ENCODE data around the gene RPS18. TPM values are rescaled to one million over a fixed set of nuclear protein-coding genes. Genes with fewer than 3 reads are reported as not detected.
A peak's percentile ranks its signal among the peaks of the same experiment; 100 is the strongest.
"Not testable (repeated sequence)": the region's sequence is repeated elsewhere in the genome, so short reads cannot be mapped to it uniquely, and the experiment has no call there.

The RPS18 gene
- polyA plus RNA-seq, 2 of the 4 experiments (the other 2 are of a cell fraction): 3,426 to 3,611 TPM

DNA sequence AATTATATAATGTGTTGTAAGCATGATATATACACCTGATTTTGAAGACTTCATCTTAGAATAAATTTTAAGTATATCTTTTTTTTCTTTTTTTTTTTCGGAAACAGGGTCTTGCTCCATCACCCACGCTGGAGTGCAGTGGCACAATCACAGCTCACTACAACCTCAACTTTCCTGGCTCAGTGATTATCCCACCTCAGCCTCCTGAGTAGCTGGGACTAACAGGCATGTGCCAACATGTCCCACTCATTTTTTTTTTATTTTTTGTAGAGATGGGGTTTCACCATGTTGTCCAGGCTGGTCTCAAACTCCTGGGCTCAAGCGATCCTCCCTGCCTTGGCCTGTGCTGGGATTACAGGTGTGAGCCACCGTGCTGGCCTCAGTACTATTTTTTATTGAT, 17.3 kb upstream of the RPS18 start:
- CTCF ChIA-PET: no interaction called here
- Histone ChIP-seq H3K4me1 (peaks cover 11% of the 10 kb centered on the region), H3K4me2 (no peak overlapping the region), H3K4me3 (no peak overlapping the region), H3K9me3 (no peaks in the 10 kb centered on the region), H3K27ac (0 out of 6 replicates have a peak overlapping the region, but pooled peaks have one; percentile 16 to 20)
- ATAC-seq: no peak
- no peak for TF ChIP-seq GATA3 (IDR thresholded peaks at IDR 0.05; ENCODE audit: borderline replicate concordance)
- TF ChIP-seq POLR2AphosphoS2 (conservative IDR thresholded peaks at IDR 0.05; ENCODE audit: low read length): no peak
- TF ChIP-seq SMC3 (IDR thresholded peaks at IDR 0.05): no peak
- no peak for TF ChIP-seq HOXA7 (CRISPR knock-in tag; IDR thresholded peaks at IDR 0.05)
- TF ChIP-seq, protein P1, sequence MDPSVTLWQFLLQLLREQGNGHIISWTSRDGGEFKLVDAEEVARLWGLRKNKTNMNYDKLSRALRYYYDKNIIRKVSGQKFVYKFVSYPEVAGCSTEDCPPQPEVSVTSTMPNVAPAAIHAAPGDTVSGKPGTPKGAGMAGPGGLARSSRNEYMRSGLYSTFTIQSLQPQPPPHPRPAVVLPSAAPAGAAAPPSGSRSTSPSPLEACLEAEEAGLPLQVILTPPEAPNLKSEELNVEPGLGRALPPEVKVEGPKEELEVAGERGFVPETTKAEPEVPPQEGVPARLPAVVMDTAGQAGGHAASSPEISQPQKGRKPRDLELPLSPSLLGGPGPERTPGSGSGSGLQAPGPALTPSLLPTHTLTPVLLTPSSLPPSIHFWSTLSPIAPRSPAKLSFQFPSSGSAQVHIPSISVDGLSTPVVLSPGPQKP (IDR thresholded peaks at IDR 0.05; ENCODE audit: low read depth, low read length): no peak
- TF ChIP-seq ZSCAN20 (CRISPR knock-in tag; IDR thresholded peaks at IDR 0.05): no peak
- TF ChIP-seq, protein P2, sequence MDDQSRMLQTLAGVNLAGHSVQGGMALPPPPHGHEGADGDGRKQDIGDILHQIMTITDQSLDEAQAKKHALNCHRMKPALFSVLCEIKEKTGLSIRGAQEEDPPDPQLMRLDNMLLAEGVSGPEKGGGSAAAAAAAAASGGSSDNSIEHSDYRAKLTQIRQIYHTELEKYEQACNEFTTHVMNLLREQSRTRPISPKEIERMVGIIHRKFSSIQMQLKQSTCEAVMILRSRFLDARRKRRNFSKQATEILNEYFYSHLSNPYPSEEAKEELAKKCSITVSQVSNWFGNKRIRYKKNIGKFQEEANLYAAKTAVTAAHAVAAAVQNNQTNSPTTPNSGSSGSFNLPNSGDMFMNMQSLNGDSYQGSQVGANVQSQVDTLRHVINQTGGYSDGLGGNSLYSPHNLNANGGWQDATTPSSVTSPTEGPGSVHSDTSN (IDR thresholded peaks at IDR 0.05): no peak
- TF ChIP-seq CEBPB (IDR thresholded peaks at IDR 0.05): no peak
- TF ChIP-seq JUNB (IDR thresholded peaks at IDR 0.05): no peak
- TF ChIP-seq RARB (CRISPR knock-in tag; IDR thresholded peaks at IDR 0.05): no peak
- TF ChIP-seq FOSL2 (IDR thresholded peaks at IDR 0.05): no peak
- TF ChIP-seq FOSL2 (CRISPR knock-in tag; IDR thresholded peaks at IDR 0.05): no peak
- no peak for TF ChIP-seq MAFK (IDR thresholded peaks at IDR 0.05; ENCODE audit: partially characterized antibody)
- TF ChIP-seq ATOH8 (CRISPR knock-in tag; IDR thresholded peaks at IDR 0.05; ENCODE audit: low read depth): no peak
- no peak for TF ChIP-seq E2F6 (IDR thresholded peaks at IDR 0.05; ENCODE audit: borderline replicate concordance, low read depth)
- TF ChIP-seq FOSB (CRISPR knock-in tag; IDR thresholded peaks at IDR 0.05): no peak
- no peak for FAIRE-seq
- POLR2A ChIA-PET: no interaction called here
- DNase-seq (ENCODE audit: low read depth in 1 of 2, low spot score in 1 of 2): no peak
- 93% methylated on average over 4 of the region's 4 CpGs for WGBS (ENCODE audit: missing lambda C conversion rate)

DNA sequence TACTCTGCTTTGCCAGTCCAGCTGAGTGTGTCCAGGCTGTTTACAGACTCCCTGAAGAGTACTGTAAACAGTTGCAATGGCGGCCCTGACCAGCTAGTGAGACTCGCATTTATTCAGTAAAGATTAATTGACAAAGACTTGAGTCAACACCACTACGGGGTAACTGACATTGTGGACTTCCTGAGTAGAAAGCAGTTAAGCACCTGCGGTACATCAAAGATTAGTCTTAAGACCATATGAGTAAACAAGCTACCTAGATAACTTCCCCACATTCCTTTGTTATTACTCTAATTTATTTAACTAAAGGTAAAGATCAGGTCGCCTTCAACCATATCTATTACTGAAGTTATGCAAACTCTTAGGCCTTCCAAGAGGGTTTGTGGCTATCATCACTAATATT, 12.8 kb upstream of the RPS18 start:
- 64% methylated on average over 5 of the region's 5 CpGs for WGBS (ENCODE audit: missing lambda C conversion rate)
- ChIA-PET CTCF (interaction anchor here (1.1 to 3.4 kb wide), 2 partner anchors 8 to 11 kb away, joined by 4 to 11 read pairs; no protein-coding TSS in a partner anchor), POLR2A (no interaction called here)
- no peak for TF ChIP-seq RAD21 (conservative IDR thresholded peaks at IDR 0.05 in 1 of 2, IDR thresholded peaks at IDR 0.05 in 1 of 2)
- no peak for TF ChIP-seq USF2 (IDR thresholded peaks at IDR 0.05)
- no peak for TF ChIP-seq CBX2 (IDR thresholded peaks at IDR 0.05; ENCODE audit: borderline replicate concordance, low read depth)
- no peak for TF ChIP-seq EHMT2 (IDR thresholded peaks at IDR 0.05; ENCODE audit: low read depth)
- TF ChIP-seq CTCF (IDR thresholded peaks at IDR 0.05): no peak
- TF ChIP-seq BHLHE40 (IDR thresholded peaks at IDR 0.05; ENCODE audit: low read depth, low read length): no peak
- TF ChIP-seq, protein P3, sequence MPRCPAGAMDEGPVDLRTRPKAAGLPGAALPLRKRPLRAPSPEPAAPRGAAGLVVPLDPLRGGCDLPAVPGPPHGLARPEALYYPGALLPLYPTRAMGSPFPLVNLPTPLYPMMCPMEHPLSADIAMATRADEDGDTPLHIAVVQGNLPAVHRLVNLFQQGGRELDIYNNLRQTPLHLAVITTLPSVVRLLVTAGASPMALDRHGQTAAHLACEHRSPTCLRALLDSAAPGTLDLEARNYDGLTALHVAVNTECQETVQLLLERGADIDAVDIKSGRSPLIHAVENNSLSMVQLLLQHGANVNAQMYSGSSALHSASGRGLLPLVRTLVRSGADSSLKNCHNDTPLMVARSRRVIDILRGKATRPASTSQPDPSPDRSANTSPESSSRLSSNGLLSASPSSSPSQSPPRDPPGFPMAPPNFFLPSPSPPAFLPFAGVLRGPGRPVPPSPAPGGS (IDR thresholded peaks at IDR 0.05): no peak
- no peak for TF ChIP-seq HOXB5 (CRISPR knock-in tag; IDR thresholded peaks at IDR 0.05)
- TF ChIP-seq PHF8 (IDR thresholded peaks at IDR 0.05; ENCODE audit: borderline replicate concordance, low read depth): no peak
- TF ChIP-seq, protein P4, sequence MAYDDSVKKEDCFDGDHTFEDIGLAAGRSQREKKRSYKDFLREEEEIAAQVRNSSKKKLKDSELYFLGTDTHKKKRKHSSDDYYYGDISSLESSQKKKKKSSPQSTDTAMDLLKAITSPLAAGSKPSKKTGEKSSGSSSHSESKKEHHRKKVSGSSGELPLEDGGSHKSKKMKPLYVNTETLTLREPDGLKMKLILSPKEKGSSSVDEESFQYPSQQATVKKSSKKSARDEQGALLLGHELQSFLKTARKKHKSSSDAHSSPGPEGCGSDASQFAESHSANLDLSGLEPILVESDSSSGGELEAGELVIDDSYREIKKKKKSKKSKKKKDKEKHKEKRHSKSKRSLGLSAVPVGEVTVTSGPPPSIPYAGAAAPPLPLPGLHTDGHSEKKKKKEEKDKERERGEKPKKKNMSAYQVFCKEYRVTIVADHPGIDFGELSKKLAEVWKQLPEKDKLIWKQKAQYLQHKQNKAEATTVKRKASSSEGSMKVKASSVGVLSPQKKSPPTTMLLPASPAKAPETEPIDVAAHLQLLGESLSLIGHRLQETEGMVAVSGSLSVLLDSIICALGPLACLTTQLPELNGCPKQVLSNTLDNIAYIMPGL (CRISPR knock-in tag; IDR thresholded peaks at IDR 0.05; ENCODE audit: borderline replicate concordance): no peak
- Histone ChIP-seq H3K9me3 (no peaks in the 10 kb centered on the region), H3K4me3 (no peak overlapping the region), H3K27ac (no peak overlapping the region), H3K4me2 (no peak overlapping the region), H3K4me1 (peaks cover 4% of the 10 kb centered on the region; the same call in 1 of the 3 replicates)
- no peak for DNase-seq (ENCODE audit: low read depth in 1 of 2, low spot score in 1 of 2)
- no peak for FAIRE-seq
- ATAC-seq: no peak

DNA sequence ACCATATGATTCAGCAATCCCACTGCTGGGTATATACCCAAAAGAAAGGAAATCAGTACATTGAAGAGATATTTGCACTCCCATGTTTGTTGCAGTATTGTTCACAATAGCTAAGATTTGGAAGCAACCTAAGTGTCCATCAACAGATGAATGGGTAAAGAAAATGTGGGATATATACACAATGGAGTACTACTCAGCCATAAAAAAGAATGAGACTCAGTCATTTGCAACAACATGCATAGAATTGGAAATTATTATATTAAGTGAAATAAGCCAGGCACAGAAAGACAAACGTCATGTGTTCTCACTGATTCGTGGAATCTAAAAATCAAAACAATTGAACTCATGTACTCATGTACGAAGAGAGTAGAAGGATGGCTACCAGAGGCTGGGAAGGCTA, 9.4 kb upstream of the RPS18 start:
- FAIRE-seq; ATAC-seq; H3K27ac ChIP-seq; H3K4me2 ChIP-seq; H3K9me3 ChIP-seq; DNase-seq (ENCODE audit: low read depth in 1 of 2, low spot score in 1 of 2); H3K4me3 ChIP-seq; H3K4me1 ChIP-seq: not testable (repeated sequence)
- ChIA-PET CTCF (interaction anchor here (0.6 to 3.1 kb wide), 3 partner anchors 9 to 210 kb away, joined by 3 to 10 read pairs (median 3); partner anchors contain the start of genes RPS18 and VPS52), POLR2A (interaction anchor here (1.7 kb wide), 1 partner anchor 9 kb away, joined by 7 read pairs; the partner anchor contains the start of genes RPS18 and VPS52)
- WGBS (ENCODE audit: missing lambda C conversion rate): 88% methylated on average over 3 of the region's 3 CpGs
